Measurements from ENCODE around the gene HDAC8.
"Not testable (repeated sequence)": the region's sequence is repeated elsewhere in the genome, so short reads cannot be mapped to it uniquely, and the experiment has no call there.

The HDAC8 gene

GRCh38 chrX:72326605-72327300 is 245.9 kb downstream of the HDAC8 start:
- no peak overlapping the region for H2AFZ ChIP-seq (ENCODE audit: low read depth)
- H4K20me1 ChIP-seq (ENCODE audit: insufficient read depth) = no peaks in the 10 kb centered on the region
- no peak for TF ChIP-seq CTCF (conservative IDR thresholded peaks at IDR 0.05; ENCODE audit: low read depth, low read length)
- no peaks in the 10 kb centered on the region for H3K27me3 ChIP-seq (ENCODE audit: insufficient read depth, low read depth)
- H3K36me3 ChIP-seq (ENCODE audit: insufficient read depth) = no peaks in the 10 kb centered on the region
- H3K79me2 ChIP-seq (ENCODE audit: insufficient read depth, low read depth) = no peaks in the 10 kb centered on the region
- H3K27ac ChIP-seq = no peak overlapping the region
- no peak overlapping the region for H3K9ac ChIP-seq
- no peak overlapping the region for H3K4me2 ChIP-seq
- H3K4me1 ChIP-seq (ENCODE audit: low read depth, poor library complexity, severe bottlenecking) = no peaks in the 10 kb centered on the region
- no peak overlapping the region for H3K4me3 ChIP-seq (IDR thresholded peaks at IDR 0.05; ENCODE audit: insufficient read depth, low read depth, low read length)

GRCh38 chrX:72319651-72320050 is 253.0 kb downstream of the HDAC8 start:
- not testable (repeated sequence) for H3K27ac ChIP-seq; H3K9ac ChIP-seq; H3K4me1 ChIP-seq (ENCODE audit: low read depth, poor library complexity, severe bottlenecking)

GRCh38 chrX:72317139-72317538 is 255.5 kb downstream of the HDAC8 start:
- Histone ChIP-seq H3K79me2 (ENCODE audit: insufficient read depth, low read depth) (no peaks in the 10 kb centered on the region), H3K4me3 (IDR thresholded peaks at IDR 0.05; ENCODE audit: insufficient read depth, low read depth, low read length) (no peak overlapping the region), H3K4me2 (no peak overlapping the region), H3K9ac (no peak overlapping the region), H3K27ac (no peak overlapping the region), H2AFZ (ENCODE audit: low read depth) (no peak overlapping the region), H3K27me3 (ENCODE audit: insufficient read depth, low read depth) (no peaks in the 10 kb centered on the region), H3K36me3 (ENCODE audit: insufficient read depth) (no peaks in the 10 kb centered on the region), H3K4me1 (ENCODE audit: low read depth, poor library complexity, severe bottlenecking) (no peaks in the 10 kb centered on the region), H4K20me1 (ENCODE audit: insufficient read depth) (no peaks in the 10 kb centered on the region)
- no peak for TF ChIP-seq CTCF (conservative IDR thresholded peaks at IDR 0.05; ENCODE audit: low read depth, low read length)

More at GRCh38 chrX:72319651-72320050, 253.0 kb downstream of the HDAC8 start:
- H3K4me3 ChIP-seq (IDR thresholded peaks at IDR 0.05; ENCODE audit: insufficient read depth, low read depth, low read length); H2AFZ ChIP-seq (ENCODE audit: low read depth); H4K20me1 ChIP-seq (ENCODE audit: insufficient read depth); H3K4me2 ChIP-seq; H3K27me3 ChIP-seq (ENCODE audit: insufficient read depth, low read depth); H3K79me2 ChIP-seq (ENCODE audit: insufficient read depth, low read depth); H3K36me3 ChIP-seq (ENCODE audit: insufficient read depth): not testable (repeated sequence)

- no peaks in the 10 kb centered on the region for H3K27me3 ChIP-seq (ENCODE audit: insufficient read depth, low read depth)
- no peak overlapping the region for H3K9ac ChIP-seq
- H3K4me2 ChIP-seq = no peak overlapping the region
- no peaks in the 10 kb centered on the region for H3K4me1 ChIP-seq (ENCODE audit: low read depth, poor library complexity, severe bottlenecking)
- no peaks in the 10 kb centered on the region for H3K79me2 ChIP-seq (ENCODE audit: insufficient read depth, low read depth)
- no peaks in the 10 kb centered on the region for H4K20me1 ChIP-seq (ENCODE audit: insufficient read depth)
- no peak overlapping the region for H3K27ac ChIP-seq
- H2AFZ ChIP-seq (ENCODE audit: low read depth) = no peak overlapping the region
- H3K4me3 ChIP-seq (IDR thresholded peaks at IDR 0.05; ENCODE audit: insufficient read depth, low read depth, low read length) = no peak overlapping the region
- TF ChIP-seq CTCF (conservative IDR thresholded peaks at IDR 0.05; ENCODE audit: low read depth, low read length) = no peak
- H3K36me3 ChIP-seq (ENCODE audit: insufficient read depth) = no peaks in the 10 kb centered on the region
Observed at GRCh38 chrX:72316408-72317110, 256.1 kb downstream of the HDAC8 start.

DNA sequence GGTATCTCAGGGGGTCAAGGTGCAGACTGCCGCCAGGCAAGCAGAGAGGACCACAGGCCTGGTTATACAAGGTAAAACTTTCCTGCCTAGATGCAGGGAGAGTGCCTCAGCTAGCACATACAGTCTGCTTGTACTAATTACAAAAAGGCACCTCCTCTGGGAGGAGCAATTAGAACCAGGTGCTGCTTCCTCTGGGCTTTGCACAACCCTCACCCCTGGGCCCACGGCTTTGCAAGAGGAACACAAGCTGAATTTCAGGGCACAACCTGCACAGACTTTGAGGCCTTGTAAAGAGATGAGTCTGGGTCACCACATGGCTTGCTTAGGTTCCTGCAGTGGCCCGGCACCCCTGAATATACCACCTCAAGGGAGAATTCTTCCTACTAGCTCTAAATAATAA is 257.8 kb downstream of the HDAC8 start:
- H3K4me3 ChIP-seq (IDR thresholded peaks at IDR 0.05; ENCODE audit: insufficient read depth, low read depth, low read length) = no peak overlapping the region
- H4K20me1 ChIP-seq (ENCODE audit: insufficient read depth) = no peaks in the 10 kb centered on the region
- no peaks in the 10 kb centered on the region for H3K4me1 ChIP-seq (ENCODE audit: low read depth, poor library complexity, severe bottlenecking)
- no peak for TF ChIP-seq CTCF (conservative IDR thresholded peaks at IDR 0.05; ENCODE audit: low read depth, low read length)
- no peak overlapping the region for H3K27ac ChIP-seq
- no peak overlapping the region for H3K4me2 ChIP-seq
- H3K27me3 ChIP-seq (ENCODE audit: insufficient read depth, low read depth) = no peaks in the 10 kb centered on the region
- H3K36me3 ChIP-seq (ENCODE audit: insufficient read depth) = no peaks in the 10 kb centered on the region
- H3K9ac ChIP-seq = no peak overlapping the region
- H2AFZ ChIP-seq (ENCODE audit: low read depth) = no peak overlapping the region
- H3K79me2 ChIP-seq (ENCODE audit: insufficient read depth, low read depth) = no peaks in the 10 kb centered on the region

Measured in KMS-11 (cell line).